HFFc6 (cell line): Measurements from ENCODE around the gene PGAP6. TPM values are rescaled to one million over a fixed set of nuclear protein-coding genes. Genes with fewer than 3 reads are reported as not detected.
A peak's percentile ranks its signal among the peaks of the same experiment; 100 is the strongest.
"Not testable (repeated sequence)": the region's sequence is repeated elsewhere in the genome, so short reads cannot be mapped to it uniquely, and the experiment has no call there.

ENCODE experiments used
- DNase-seq: peaks from one replicate; pipeline ENCODE4 v3.0.0-alpha.2; 2018
- H3K27ac Mint-ChIP-seq: 2 replicates; pipeline ENCODE4 v1.8.0; 2020; ENCODE audit warnings: mild to moderate bottlenecking, mixed read lengths
- H3K27me3 Mint-ChIP-seq: 2 replicates; pipeline ENCODE4 v1.8.0; 2021; ENCODE audit warnings: mild to moderate bottlenecking, moderate library complexity, mixed read lengths; ENCODE audit not compliant: insufficient read depth
- H3K36me3 Mint-ChIP-seq: 2 replicates; pipeline ENCODE4 v1.8.0; 2021; ENCODE audit warnings: low read depth, mixed read lengths
- H3K4me1 Mint-ChIP-seq: 2 replicates; pipeline ENCODE4 v1.8.0; 2020; ENCODE audit warnings: low read depth, mixed read lengths
- H3K4me3 Mint-ChIP-seq: 2 replicates; pipeline ENCODE4 v1.8.0; 2020; ENCODE audit warnings: mild to moderate bottlenecking, moderate library complexity, mixed read lengths
- H3K9me3 Mint-ChIP-seq: 2 replicates; pipeline ENCODE4 v1.8.0; 2020; ENCODE audit warnings: mild to moderate bottlenecking, mixed read lengths
- total RNA-seq, 6 experiments: library from RNA; stranded (reverse); fragmentation: NEBNext Ultra II Directional; extraction: Animal tissue kit (Norgen Biotek cat#: 25700); gene quantifications; 2 replicates in 1 of 6; 3 replicates in 5 of 6; pipeline ENCODE4 v1.2.3, GENCODE V29; 2021
- TF ChIP-seq, protein P1 (sequence below): fragments of 200-600 bp; sonication (generic); IDR thresholded peaks from 2 replicates; pipeline ENCODE4 v1.5.0; 2021; ENCODE audit warnings: antibody characterized with exemption, mild to moderate bottlenecking

The PGAP6 gene
- total RNA-seq, 6 experiments from 2014 or later, result 50.6 to 69.7 (median 59.7) TPM

DNA sequence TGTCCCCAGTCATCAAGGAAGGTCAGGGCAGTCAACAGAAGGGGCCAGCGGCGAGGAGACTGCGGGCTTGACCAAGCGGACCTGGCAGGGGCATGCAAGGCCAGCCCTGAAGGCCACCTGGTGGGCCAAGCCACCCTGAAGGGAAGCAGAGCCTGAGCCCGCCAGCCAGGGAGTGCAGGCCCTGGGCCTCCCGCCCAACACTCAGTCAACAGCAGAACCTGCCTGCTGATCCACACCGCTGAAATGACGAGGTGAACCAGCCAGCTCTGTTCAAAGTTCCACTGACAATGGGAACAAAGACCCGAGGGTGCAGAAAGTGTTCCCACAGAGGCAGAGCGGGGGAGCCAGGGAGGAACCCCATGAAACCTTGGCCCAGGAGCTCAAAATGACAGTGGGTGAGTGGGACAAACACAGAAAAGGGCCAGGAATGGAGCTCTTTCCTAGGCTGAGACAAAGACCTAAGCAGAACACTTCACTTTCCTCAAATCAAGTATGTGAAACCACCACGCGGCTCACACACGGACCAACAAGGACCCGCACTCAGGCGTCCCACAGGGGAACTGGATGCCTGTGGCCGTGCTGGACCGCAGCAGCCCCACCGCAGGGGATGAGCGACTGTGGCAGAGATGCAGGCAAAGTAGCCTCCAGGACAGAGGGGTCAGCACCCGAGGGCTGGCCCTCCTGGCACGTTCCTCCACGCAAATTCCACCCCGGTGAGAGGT is 41.2 kb downstream of the PGAP6 start:
- Mint-ChIP-seq H3K36me3 (peaks cover 20% of the 10 kb centered on the region), H3K27ac (no peak overlapping the region), H3K27me3 (peaks cover 1% of the 10 kb centered on the region), H3K9me3 (no peaks in the 10 kb centered on the region), H3K4me3 (no peak overlapping the region), H3K4me1 (peaks cover 10% of the 10 kb centered on the region)
- TF ChIP-seq, protein P1, sequence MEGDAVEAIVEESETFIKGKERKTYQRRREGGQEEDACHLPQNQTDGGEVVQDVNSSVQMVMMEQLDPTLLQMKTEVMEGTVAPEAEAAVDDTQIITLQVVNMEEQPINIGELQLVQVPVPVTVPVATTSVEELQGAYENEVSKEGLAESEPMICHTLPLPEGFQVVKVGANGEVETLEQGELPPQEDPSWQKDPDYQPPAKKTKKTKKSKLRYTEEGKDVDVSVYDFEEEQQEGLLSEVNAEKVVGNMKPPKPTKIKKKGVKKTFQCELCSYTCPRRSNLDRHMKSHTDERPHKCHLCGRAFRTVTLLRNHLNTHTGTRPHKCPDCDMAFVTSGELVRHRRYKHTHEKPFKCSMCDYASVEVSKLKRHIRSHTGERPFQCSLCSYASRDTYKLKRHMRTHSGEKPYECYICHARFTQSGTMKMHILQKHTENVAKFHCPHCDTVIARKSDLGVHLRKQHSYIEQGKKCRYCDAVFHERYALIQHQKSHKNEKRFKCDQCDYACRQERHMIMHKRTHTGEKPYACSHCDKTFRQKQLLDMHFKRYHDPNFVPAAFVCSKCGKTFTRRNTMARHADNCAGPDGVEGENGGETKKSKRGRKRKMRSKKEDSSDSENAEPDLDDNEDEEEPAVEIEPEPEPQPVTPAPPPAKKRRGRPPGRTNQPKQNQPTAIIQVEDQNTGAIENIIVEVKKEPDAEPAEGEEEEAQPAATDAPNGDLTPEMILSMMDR, result no peak
- no peak for DNase-seq

DNA sequence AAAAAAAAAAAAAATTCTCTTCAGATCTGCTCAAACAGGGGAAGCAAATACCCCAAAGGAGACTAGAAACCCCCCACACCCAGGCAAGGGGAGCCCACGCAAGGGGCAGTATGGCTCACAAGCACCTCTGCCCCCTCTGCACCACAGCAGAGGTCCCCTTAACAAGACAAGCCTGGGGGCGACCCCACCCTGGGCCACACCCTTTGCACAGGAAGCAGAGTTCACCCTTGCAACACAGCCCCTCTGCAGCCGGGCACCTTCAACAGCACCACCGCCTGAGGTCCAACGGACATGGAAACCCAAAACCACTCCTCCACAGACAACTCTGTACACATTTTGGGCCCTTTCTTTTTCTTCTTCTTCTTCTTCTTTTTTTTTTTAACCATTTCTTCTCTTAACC is 42.1 kb downstream of the PGAP6 start:
- TF ChIP-seq, protein P1, result no peak
- no peak overlapping the region for H3K27ac Mint-ChIP-seq

DNA sequence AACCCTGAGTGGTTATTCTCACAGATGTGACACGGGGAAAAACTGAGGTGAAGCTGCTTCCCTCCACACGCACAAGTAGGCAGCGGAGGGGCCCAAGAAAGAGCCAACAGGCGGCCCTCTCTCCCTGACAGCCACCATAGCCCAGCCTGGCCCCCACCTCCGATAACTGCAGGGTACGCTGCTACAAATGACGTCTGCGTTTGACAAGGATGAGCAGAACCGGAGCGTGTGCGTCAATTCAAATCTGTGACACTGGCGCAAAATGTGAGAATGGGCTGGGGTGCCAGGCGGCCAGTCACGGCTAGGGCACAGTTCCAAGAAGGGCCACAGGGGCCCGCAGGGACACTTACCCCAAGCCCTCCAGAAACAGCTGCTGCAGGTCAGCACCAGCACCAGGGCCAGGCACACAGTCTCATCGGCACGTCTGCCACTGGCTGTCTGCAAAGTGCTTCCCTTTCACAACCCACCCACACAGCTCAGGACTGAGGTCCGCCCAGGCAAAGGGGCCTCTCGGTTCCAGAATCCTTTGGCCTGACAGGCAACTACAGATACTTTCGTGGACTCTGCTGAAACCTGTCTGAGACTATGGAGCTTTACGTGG is 43.7 kb downstream of the PGAP6 start:
- peaks cover 1% of the 10 kb centered on the region for H3K27me3 Mint-ChIP-seq

More for the DNA sequence above, 42.1 kb downstream of the PGAP6 start:
- Mint-ChIP-seq H3K4me1 (peaks cover 16% of the 10 kb centered on the region), H3K4me3 (no peak overlapping the region), H3K27me3 (peaks cover 1% of the 10 kb centered on the region), H3K9me3 (no peaks in the 10 kb centered on the region), H3K36me3 (peaks cover 11% of the 10 kb centered on the region)
- DNase-seq, result no peak

DNA sequence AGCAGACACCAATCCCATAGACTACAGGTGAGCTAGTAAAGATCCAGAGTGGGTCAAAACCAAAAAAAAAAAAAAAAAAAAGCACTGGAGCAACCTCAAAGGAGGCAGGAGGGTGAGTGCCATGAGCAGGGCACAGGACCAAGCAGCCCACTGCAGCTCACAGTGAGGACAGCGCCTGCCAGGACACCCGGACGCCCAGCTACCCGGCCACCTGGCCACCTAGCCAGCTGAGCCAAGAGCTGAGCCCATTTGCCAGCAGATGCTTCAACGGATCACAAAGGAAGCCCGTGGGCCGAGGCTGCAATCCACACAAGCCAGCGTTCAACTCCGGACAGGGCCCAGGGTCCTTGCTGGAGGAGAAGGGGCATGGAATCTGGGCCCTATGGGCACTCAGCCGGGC is 44.3 kb downstream of the PGAP6 start:
- no peak overlapping the region for H3K27ac Mint-ChIP-seq
- peaks cover 8% of the 10 kb centered on the region for H3K36me3 Mint-ChIP-seq
- no peak overlapping the region for H3K4me3 Mint-ChIP-seq
- peaks cover 1% of the 10 kb centered on the region for H3K27me3 Mint-ChIP-seq
- DNase-seq, result no peak
- TF ChIP-seq, protein P1, result no peak
- peaks cover 27% of the 10 kb centered on the region for H3K4me1 Mint-ChIP-seq
- H3K9me3 Mint-ChIP-seq, result no peaks in the 10 kb centered on the region

More for the DNA sequence above, 43.7 kb downstream of the PGAP6 start:
- Mint-ChIP-seq H3K4me3 (no peak overlapping the region), H3K27ac (no peak overlapping the region), H3K36me3 (peaks cover 9% of the 10 kb centered on the region), H3K9me3 (no peaks in the 10 kb centered on the region), H3K4me1 (peaks cover 23% of the 10 kb centered on the region)
- TF ChIP-seq, protein P1, result no peak
- no peak for DNase-seq

DNA sequence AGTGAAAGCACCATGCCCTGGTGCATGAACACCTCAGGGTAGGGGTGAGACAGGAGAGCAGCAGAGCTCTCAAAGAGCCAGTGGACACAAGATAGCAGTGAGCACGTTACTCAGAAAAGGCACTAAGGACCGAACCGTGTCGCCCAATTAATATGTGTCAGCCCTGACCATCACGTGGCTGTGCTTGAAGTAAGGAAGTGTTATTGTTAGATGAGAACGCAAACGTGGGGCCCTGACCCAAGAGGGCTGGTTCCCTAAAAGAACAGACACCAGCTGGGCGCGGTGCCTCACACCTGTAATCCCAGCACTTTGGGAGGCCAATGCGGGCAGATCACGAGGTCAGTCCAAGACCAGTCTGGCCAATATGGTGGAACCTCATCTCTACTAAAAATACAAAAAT is 45.5 kb downstream of the PGAP6 start:
- Mint-ChIP-seq H3K9me3 (no peaks in the 10 kb centered on the region), H3K4me3 (no peak overlapping the region), H3K36me3 (no peaks in the 10 kb centered on the region), H3K4me1 (peaks cover 39% of the 10 kb centered on the region), H3K27ac (no peak overlapping the region), H3K27me3 (peaks cover 1% of the 10 kb centered on the region)
- DNase-seq, result no peak
- TF ChIP-seq, protein P1, result no peak

DNA sequence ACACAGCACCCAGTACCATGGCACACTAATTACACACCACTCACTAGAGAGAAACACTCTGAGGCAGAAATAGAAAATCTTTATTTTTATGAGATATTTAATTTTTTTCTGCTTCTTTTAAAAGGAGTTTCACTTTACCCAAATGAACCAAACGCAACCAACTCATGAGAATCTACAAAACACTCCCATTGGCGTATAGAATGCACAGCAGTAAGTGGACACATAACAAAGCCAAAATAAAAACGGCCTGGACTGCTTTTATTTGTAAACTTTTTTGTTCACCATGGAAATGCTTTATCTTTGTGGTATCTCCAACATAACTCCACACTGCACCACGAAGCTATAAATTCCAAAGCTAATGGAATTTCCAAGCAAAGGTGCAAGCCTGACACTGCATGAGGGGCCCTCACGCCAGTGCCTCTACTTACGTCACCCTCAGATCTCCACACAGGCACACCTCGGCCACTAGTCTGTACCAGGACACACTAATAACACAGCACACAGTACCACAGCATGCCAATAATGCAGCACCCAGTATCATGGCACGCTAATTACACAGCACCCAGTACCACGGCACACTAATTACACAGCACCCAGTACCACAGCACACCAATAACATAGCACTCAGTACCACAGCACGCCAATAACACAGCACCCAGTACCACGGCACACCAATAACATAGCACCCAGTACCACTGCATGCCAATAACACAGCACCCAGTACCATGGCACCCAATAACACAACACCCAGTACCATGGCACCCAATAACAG is 46.7 kb downstream of the PGAP6 start:
- H3K27me3 Mint-ChIP-seq, result not testable (repeated sequence)
- peaks cover 49% of the 10 kb centered on the region for H3K4me1 Mint-ChIP-seq
- peak; percentile 42 for DNase-seq

DNA sequence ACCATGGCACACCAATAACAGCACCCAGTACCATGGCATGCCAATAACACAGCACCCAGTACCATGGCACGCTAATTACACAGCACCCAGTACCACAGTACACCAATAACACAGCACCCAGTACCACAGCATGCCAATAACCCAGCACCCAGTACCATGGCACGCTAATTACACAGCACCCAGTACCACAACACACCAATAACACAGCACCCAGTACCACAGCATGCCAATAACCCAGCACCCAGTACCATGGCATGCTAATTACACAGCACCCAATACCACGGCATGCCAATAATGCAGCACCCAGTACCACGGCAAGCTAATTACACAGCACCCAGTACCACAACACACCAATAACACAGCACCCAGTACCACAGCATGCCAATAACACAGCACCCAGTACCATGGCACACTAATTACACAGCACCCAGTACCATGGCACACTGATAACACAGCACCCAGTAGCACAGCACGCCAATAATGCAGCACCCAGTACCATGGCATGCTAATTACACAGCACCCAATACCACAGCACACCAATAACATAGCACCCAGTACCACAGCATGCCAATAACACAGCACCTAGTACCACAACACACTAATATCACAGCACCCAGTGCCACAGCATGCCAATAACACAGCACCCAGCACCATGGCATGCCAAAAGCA is 47.5 kb downstream of the PGAP6 start:
- DNase-seq, H3K9me3 Mint-ChIP-seq, H3K27ac Mint-ChIP-seq, H3K36me3 Mint-ChIP-seq, H3K4me3 Mint-ChIP-seq, H3K27me3 Mint-ChIP-seq: not testable (repeated sequence)
- peaks cover 43% of the 10 kb centered on the region for H3K4me1 Mint-ChIP-seq

More for the DNA sequence above, 46.7 kb downstream of the PGAP6 start:
- H3K27ac Mint-ChIP-seq, H3K4me3 Mint-ChIP-seq, H3K36me3 Mint-ChIP-seq, H3K9me3 Mint-ChIP-seq: not testable (repeated sequence)
